GF-D8 (cell line): ENCODE measurements around the gene FAM3A.
"Not testable (repeated sequence)": the region's sequence is repeated elsewhere in the genome, so short reads cannot be mapped to it uniquely, and the experiment has no call there.

Experiments used
- DNase-seq: peaks from one replicate; lab custom pipeline; 2025; lab: John Stamatoyannopoulos, UW

FAM3A gene

GRCh38 chrX:154515966-154516655 is at the start of gene FAM3A:
TSS of gene FAM3A (minus strand) at chrX:154516232. CDS start at chrX:154515772, 460 bp downstream.
- peak; percentile 42 for DNase-seq

DNA sequence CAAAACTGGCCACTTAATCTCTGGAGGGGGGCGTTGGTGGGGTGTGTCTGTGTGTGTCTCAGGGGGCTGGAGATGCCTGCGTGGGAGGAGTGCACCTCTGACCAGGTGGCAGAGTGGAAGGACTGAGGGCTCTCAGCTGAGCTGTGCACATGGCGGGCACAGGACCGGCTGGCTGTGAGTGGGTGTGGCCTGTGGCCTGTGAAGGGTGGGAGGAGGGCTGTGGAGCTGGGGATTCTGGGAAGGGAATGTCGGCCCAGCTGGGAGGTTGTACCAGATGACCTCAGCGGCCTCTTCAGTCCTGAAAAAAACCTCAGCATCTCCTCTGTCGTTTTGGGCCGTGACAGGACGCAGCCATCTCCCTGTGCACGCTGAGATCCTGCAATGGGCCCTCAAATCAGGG is 46.3 kb upstream of the FAM3A start:
- DNase-seq, result not testable (repeated sequence)

GRCh38 chrX:154560326-154560725 is 44.3 kb upstream of the FAM3A start:
- DNase-seq, result not testable (repeated sequence)

DNA sequence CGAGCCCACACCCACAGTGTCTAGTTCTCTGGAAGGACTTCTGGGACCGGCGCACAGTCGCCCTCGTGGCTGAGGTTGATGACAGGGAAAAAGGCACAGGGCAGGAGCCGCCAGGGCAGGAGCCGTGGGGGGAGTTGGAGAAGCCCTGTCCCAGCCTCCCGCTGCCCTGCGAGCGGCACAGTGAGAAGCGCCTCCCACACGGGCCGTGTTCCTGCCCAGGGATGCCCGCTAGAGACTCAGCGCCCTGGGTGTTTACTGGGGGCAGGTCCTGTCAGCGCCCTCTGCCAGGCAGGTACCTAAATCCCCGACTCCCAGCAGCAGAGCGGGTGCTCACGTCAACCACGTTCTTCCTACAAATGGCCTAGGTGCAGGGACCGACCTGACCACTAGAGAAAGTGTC is 42.9 kb upstream of the FAM3A start:
- not testable (repeated sequence) for DNase-seq

DNA sequence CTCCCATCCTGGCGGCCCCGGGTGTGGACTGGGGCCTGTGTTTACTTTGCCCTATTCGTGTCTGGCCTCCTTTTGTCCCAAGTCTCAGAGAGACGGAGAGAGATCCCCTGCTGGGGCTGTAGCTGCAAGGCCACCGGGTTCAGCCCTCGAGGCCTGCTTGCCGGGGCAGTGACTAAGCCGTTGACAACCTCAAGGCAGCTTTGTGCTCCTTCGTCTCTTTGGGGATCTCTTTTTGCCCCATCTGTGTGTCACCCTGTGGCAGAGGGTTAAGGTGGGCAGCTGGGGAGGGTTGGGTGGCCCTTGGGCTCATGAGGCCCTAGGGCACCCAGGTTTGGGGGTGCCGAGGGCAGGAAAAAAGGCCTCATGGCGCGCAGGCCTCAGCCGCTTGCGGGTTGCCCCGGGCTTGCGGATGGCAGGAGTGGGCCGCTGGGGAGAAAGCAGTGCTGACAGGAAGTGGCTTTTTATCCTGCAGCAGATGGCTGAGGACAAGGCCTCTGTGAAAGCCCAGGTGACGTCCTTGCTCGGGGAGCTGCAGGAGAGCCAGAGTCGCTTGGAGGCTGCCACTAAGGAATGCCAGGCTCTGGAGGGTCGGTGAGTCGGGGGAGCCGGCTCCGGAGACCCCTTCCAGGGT is 42.1 kb upstream of the FAM3A start:
- not testable (repeated sequence) for DNase-seq

GRCh38 chrX:154552112-154552806 is 36.2 kb upstream of the FAM3A start:
- not testable (repeated sequence) for DNase-seq

- no peak for DNase-seq
Measured at GRCh38 chrX:154549766-154550165, 33.7 kb upstream of the FAM3A start.

DNA sequence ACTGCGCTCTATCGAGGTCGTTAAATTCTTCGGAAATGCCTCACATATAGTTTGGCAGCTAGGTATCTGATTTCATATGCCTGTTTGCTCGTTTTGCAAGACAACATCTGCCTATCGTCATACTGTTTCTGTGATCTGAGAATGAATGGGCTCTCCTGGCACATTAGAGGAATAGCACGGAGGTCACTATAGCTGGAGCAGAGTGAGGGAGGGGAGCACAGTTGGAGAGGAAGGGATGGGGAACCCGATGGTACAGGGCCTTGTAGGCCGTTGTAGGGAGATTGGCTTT is 31.9 kb upstream of the FAM3A start:
- DNase-seq, result no peak

GRCh38 chrX:154547245-154548027 is 31.4 kb upstream of the FAM3A start, which contains the start of gene IKBKG:
TSS of gene IKBKG (plus strand) at chrX:154547620. CDS start at chrX:154552003, 4,383 bp downstream.
- DNase-seq, result peak; percentile 63

GRCh38 chrX:154546354-154547244 is 30.6 kb upstream of the FAM3A start, which contains the start of gene G6PD:
TSS of gene G6PD (minus strand) at chrX:154546846. CDS start at chrX:154546155, 691 bp downstream.
- DNase-seq, result peak; percentile 31

DNA sequence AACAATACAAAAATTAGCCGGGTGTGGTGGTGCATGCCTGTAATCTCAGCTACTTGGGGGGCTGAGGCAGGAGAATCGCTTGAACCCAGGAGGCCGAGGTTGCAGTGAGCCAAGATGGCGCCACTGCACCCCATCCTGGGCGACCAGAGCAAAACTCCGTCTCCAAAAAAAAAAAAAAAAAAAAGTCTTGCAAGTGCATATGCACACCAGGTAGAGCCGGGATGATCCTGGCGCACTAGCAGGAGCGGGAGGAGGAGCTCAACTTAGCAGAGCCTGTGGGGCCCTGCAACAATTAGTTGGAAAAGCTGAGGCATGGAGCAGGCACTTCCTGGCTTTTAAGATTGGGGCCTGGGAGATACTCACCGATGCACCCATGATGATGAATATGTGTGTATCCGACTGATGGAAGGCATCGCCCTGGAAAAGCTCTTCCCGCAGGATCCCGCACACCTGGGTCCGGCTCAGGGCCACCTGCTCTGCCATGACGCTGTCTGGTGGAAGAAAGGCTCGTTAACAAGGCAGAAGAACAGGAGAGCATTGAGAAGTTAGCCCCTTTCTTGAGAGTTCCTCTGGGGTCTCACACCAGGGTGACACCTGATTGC is 29.7 kb upstream of the FAM3A start:
- no peak for DNase-seq

GRCh38 chrX:154542723-154543424 is 26.8 kb upstream of the FAM3A start:
- DNase-seq, result peak; percentile 91

DNA sequence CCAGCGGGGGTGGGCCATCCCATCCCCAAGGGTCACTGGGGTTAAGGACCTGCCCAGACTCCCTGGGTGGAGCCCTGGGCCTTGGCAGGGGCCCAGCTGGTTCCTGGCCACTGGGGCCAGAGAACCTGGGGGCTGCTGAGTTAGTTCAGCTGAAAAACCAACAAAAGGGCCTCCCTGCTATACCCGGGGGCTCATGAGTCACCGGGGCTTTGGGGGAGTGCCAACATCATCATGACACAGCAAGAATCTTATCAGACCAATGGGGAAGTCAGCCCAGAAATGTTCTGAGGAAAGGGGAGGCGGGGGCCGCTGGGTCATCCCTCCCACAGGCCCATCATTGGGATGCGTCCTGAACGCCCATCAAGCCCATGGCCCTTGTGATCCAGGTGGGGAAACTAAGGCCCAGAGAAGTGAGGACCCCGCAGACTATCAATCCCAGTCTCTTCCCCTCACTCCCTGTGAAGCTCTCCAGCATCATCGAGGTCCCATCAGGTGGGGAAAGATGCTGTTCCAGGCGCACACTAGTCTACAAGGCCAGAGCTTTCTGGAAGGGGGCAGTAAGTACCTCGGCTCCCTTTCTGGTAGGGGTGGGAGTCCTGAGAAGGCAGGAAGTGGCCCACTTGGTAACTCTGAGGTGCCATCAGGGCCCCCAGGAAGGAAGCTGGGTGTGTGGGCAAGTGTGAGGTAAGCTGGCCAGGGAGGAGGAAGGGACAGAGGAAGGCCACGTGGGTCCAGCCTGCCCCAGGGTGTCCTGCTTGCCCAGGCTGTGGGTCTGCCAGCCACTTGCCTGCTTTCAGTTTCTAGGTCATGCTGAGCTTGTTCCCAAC is 26.1 kb upstream of the FAM3A start:
- peak; percentile 61 for DNase-seq

GRCh38 chrX:154541589-154541895 is 25.5 kb upstream of the FAM3A start:
- DNase-seq, result no peak

- DNase-seq, result no peak
Measured at GRCh38 chrX:154540897-154541535, 25.0 kb upstream of the FAM3A start.

- not testable (repeated sequence) for DNase-seq
Measured at GRCh38 chrX:154540365-154540764, 24.3 kb upstream of the FAM3A start.

DNA sequence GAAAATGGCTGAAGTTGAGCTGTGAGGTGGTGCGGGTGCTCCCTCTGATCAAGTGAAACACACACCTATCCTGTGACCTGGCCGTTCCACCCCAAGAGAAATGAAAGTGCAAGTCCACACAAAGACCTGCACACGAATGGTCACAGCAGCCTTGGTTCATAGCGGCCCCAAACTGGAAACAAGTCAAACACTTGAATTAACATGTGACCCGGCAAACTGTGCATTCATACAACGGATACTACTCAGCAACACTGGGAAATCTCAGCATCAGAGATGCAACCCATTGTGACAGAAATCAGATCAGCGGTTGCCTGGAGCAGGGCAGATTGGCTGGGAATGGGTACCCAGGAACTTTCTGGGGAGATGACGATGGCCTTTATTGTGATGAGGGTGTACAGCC is 23.0 kb upstream of the FAM3A start:
- no peak for DNase-seq

GRCh38 chrX:154535892-154536291 is 19.9 kb upstream of the FAM3A start:
- DNase-seq, result no peak
